ENCODE measurements around the gene ZBTB4.

Gene ZBTB4

GRCh38 chr17:7503521-7503920 lies 24.1 kb upstream of the ZBTB4 start:
- no peak for DNase-seq (ENCODE audit: low spot score)
- no CpG with 5 or more reads among the region's 8 CpGs for WGBS, 2 donors (ENCODE audit: extremely low coverage in 2 of 2, insufficient read length in 2 of 2, insufficient replicate concordance in 1 of 2)
- H4K91ac ChIP-seq (ENCODE audit: low read depth, low read length, poor library complexity), result no peak overlapping the region
- no peak overlapping the region for H2BK15ac ChIP-seq (ENCODE audit: low read length)
- H3K4me2 ChIP-seq (ENCODE audit: insufficient read depth, low read length, poor library complexity, severe bottlenecking), result no peak overlapping the region
- H4K8ac ChIP-seq (ENCODE audit: low read depth, low read length), result no peak overlapping the region
- H2BK120ac ChIP-seq (ENCODE audit: low read depth, low read length), result no peak overlapping the region
- H2BK12ac ChIP-seq (ENCODE audit: low read length), result no peak overlapping the region
- no peak overlapping the region for H3K18ac ChIP-seq (ENCODE audit: low read length)
- H3K4me3 ChIP-seq (ENCODE audit: low read length in 2 of 2), result no peak overlapping the region
- no peak overlapping the region for H2AK5ac ChIP-seq (ENCODE audit: low read depth, low read length)
- no peak overlapping the region for H3K14ac ChIP-seq (ENCODE audit: low read length)
- no peak overlapping the region for H2BK5ac ChIP-seq (ENCODE audit: low read length)
- H3K27me3 ChIP-seq (ENCODE audit: control insufficient read depth in 3 of 3, insufficient read depth in 3 of 3, low read depth in 1 of 3, low read length in 3 of 3), result no peaks in the 10 kb centered on the region
- no peaks in the 10 kb centered on the region for H3K9me3 ChIP-seq (replicated peaks in 1 of 2; ENCODE audit: control insufficient read depth in 2 of 2, insufficient read depth in 1 of 2, low read depth in 1 of 2, low read length in 2 of 2)
- no peaks in the 10 kb centered on the region for H3K4me1 ChIP-seq (ENCODE audit: control insufficient read depth in 2 of 2, insufficient read depth in 1 of 2, low read depth in 1 of 2, low read length in 2 of 2)
- no peak overlapping the region for H2AFZ ChIP-seq (ENCODE audit: low read length)
- H3K9ac ChIP-seq (ENCODE audit: low read depth, low read length, poor library complexity), result no peak overlapping the region
- peaks cover 4% of the 10 kb centered on the region for H3K79me1 ChIP-seq (ENCODE audit: low read depth, low read length)
- H3K27ac ChIP-seq (replicated peaks; ENCODE audit: low read length), result no peak overlapping the region
- no peak overlapping the region for H3K4ac ChIP-seq (ENCODE audit: low read length)
- H3K23ac ChIP-seq (ENCODE audit: low read depth, low read length, poor library complexity), result no peak overlapping the region
- H3K36me3 ChIP-seq (replicated peaks in 1 of 2; ENCODE audit: control insufficient read depth in 2 of 2, insufficient read depth in 2 of 2, low read length in 2 of 2), result peaks cover 62 to 98% of the 10 kb centered on the region in 2 donors

- no peak overlapping the region for H3K23ac ChIP-seq (ENCODE audit: low read depth, low read length, poor library complexity)
- H4K91ac ChIP-seq (ENCODE audit: low read depth, low read length, poor library complexity), result no peak overlapping the region
- no peak overlapping the region for H2AK5ac ChIP-seq (ENCODE audit: low read depth, low read length)
- no peak overlapping the region for H2BK15ac ChIP-seq (ENCODE audit: low read length)
- no peak overlapping the region for H2AFZ ChIP-seq (ENCODE audit: low read length)
- H3K27ac ChIP-seq (replicated peaks; ENCODE audit: low read length), result no peak overlapping the region
- no peak overlapping the region for H3K4me3 ChIP-seq (ENCODE audit: low read length in 2 of 2)
- H3K79me1 ChIP-seq (ENCODE audit: low read depth, low read length), result peaks cover 6% of the 10 kb centered on the region
- no peak overlapping the region for H2BK12ac ChIP-seq (ENCODE audit: low read length)
- WGBS, 2 donors (ENCODE audit: extremely low coverage in 2 of 2, insufficient read length in 2 of 2, insufficient replicate concordance in 1 of 2), result no CpG with 5 or more reads among the region's 14 CpGs
- no peak overlapping the region for H3K4ac ChIP-seq (ENCODE audit: low read length)
- H3K9me3 ChIP-seq (replicated peaks in 1 of 2; ENCODE audit: control insufficient read depth in 2 of 2, insufficient read depth in 1 of 2, low read depth in 1 of 2, low read length in 2 of 2), result no peaks in the 10 kb centered on the region
- H2BK120ac ChIP-seq (ENCODE audit: low read depth, low read length), result no peak overlapping the region
- H3K9ac ChIP-seq (ENCODE audit: low read depth, low read length, poor library complexity), result no peak overlapping the region
- H2BK5ac ChIP-seq (ENCODE audit: low read length), result peak overlapping the region; percentile 35
- H3K18ac ChIP-seq (ENCODE audit: low read length), result no peak overlapping the region
- H3K4me2 ChIP-seq (ENCODE audit: insufficient read depth, low read length, poor library complexity, severe bottlenecking), result no peak overlapping the region
- H3K27me3 ChIP-seq (ENCODE audit: control insufficient read depth in 3 of 3, insufficient read depth in 3 of 3, low read depth in 1 of 3, low read length in 3 of 3), result no peaks in the 10 kb centered on the region
- no peaks in the 10 kb centered on the region for H3K4me1 ChIP-seq (ENCODE audit: control insufficient read depth in 2 of 2, insufficient read depth in 1 of 2, low read depth in 1 of 2, low read length in 2 of 2)
- no peak overlapping the region for H4K8ac ChIP-seq (ENCODE audit: low read depth, low read length)
- DNase-seq (ENCODE audit: low spot score), result no peak
- no peak overlapping the region for H3K14ac ChIP-seq (ENCODE audit: low read length)
- H3K36me3 ChIP-seq (replicated peaks in 1 of 2; ENCODE audit: control insufficient read depth in 2 of 2, insufficient read depth in 2 of 2, low read length in 2 of 2), result peaks cover 63 to 98% of the 10 kb centered on the region in 2 donors
Observed at GRCh38 chr17:7502987-7503386, 23.6 kb upstream of the ZBTB4 start.

- H3K9me3 ChIP-seq (replicated peaks in 1 of 2; ENCODE audit: control insufficient read depth in 2 of 2, insufficient read depth in 1 of 2, low read depth in 1 of 2, low read length in 2 of 2), result no peaks in the 10 kb centered on the region
- no peak overlapping the region for H4K8ac ChIP-seq (ENCODE audit: low read depth, low read length)
- H3K27me3 ChIP-seq (ENCODE audit: control insufficient read depth in 3 of 3, insufficient read depth in 3 of 3, low read depth in 1 of 3, low read length in 3 of 3), result no peaks in the 10 kb centered on the region
- no peak overlapping the region for H3K18ac ChIP-seq (ENCODE audit: low read length)
- no peak overlapping the region for H2AK5ac ChIP-seq (ENCODE audit: low read depth, low read length)
- H2BK120ac ChIP-seq (ENCODE audit: low read depth, low read length), result no peak overlapping the region
- H3K27ac ChIP-seq (replicated peaks; ENCODE audit: low read length), result no peak overlapping the region
- H3K4ac ChIP-seq (ENCODE audit: low read length), result no peak overlapping the region
- peaks cover 68 to 99% of the 10 kb centered on the region in 2 donors for H3K36me3 ChIP-seq (replicated peaks in 1 of 2; ENCODE audit: control insufficient read depth in 2 of 2, insufficient read depth in 2 of 2, low read length in 2 of 2)
- no peak overlapping the region for H2BK12ac ChIP-seq (ENCODE audit: low read length)
- DNase-seq (ENCODE audit: low spot score), result no peak
- WGBS, 2 donors (ENCODE audit: extremely low coverage in 2 of 2, insufficient read length in 2 of 2, insufficient replicate concordance in 1 of 2), result no CpG with 5 or more reads among the region's 20 CpGs
- H3K79me1 ChIP-seq (ENCODE audit: low read depth, low read length), result peaks cover 8% of the 10 kb centered on the region
- no peak overlapping the region for H3K14ac ChIP-seq (ENCODE audit: low read length)
- H2AFZ ChIP-seq (ENCODE audit: low read length), result no peak overlapping the region
- H3K4me2 ChIP-seq (ENCODE audit: insufficient read depth, low read length, poor library complexity, severe bottlenecking), result no peak overlapping the region
- no peak overlapping the region for H3K9ac ChIP-seq (ENCODE audit: low read depth, low read length, poor library complexity)
- H4K91ac ChIP-seq (ENCODE audit: low read depth, low read length, poor library complexity), result no peak overlapping the region
- no peak overlapping the region for H3K4me3 ChIP-seq (ENCODE audit: low read length in 2 of 2)
- no peak overlapping the region for H3K23ac ChIP-seq (ENCODE audit: low read depth, low read length, poor library complexity)
- H2BK15ac ChIP-seq (ENCODE audit: low read length), result no peak overlapping the region
- no peaks in the 10 kb centered on the region for H3K4me1 ChIP-seq (ENCODE audit: control insufficient read depth in 2 of 2, insufficient read depth in 1 of 2, low read depth in 1 of 2, low read length in 2 of 2)
- no peak overlapping the region for H2BK5ac ChIP-seq (ENCODE audit: low read length)
Observed at GRCh38 chr17:7502171-7502847, 22.9 kb upstream of the ZBTB4 start.

DNA sequence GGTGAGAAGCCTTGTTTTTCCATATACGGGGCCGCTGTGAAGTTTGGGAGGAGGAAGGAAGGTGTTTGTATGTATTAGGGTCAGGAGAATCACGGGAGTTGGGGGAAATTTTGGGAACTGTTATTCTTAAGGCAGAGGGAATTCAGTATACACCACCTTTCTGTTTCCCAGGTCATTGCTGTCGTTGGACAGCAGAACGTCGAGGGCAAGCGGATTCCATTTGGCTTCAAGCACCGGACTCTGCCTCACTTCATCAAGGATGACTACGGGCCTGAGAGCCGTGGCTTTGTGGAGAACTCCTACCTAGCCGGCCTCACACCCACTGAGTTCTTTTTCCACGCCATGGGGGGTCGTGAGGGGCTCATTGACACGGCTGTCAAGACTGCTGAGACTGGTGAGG lies 22.3 kb upstream of the ZBTB4 start:
- Histone ChIP-seq H3K27ac (replicated peaks; ENCODE audit: low read length) (no peak overlapping the region), H3K9me3 (replicated peaks in 1 of 2; ENCODE audit: control insufficient read depth in 2 of 2, insufficient read depth in 1 of 2, low read depth in 1 of 2, low read length in 2 of 2) (no peaks in the 10 kb centered on the region), H4K91ac (ENCODE audit: low read depth, low read length, poor library complexity) (no peak overlapping the region), H3K9ac (ENCODE audit: low read depth, low read length, poor library complexity) (no peak overlapping the region), H3K4ac (ENCODE audit: low read length) (no peak overlapping the region), H2AFZ (ENCODE audit: low read length) (no peak overlapping the region), H3K36me3 (replicated peaks in 1 of 2; ENCODE audit: control insufficient read depth in 2 of 2, insufficient read depth in 2 of 2, low read length in 2 of 2) (peaks cover 72 to 99% of the 10 kb centered on the region in 2 donors), H3K14ac (ENCODE audit: low read length) (no peak overlapping the region), H3K4me2 (ENCODE audit: insufficient read depth, low read length, poor library complexity, severe bottlenecking) (no peak overlapping the region), H2BK120ac (ENCODE audit: low read depth, low read length) (no peak overlapping the region), H4K8ac (ENCODE audit: low read depth, low read length) (no peak overlapping the region), H2BK5ac (ENCODE audit: low read length) (no peak overlapping the region), H2BK15ac (ENCODE audit: low read length) (no peak overlapping the region), H2BK12ac (ENCODE audit: low read length) (no peak overlapping the region), H3K79me1 (ENCODE audit: low read depth, low read length) (peaks cover 10% of the 10 kb centered on the region), H3K4me3 (ENCODE audit: low read length in 2 of 2) (no peak overlapping the region), H3K23ac (ENCODE audit: low read depth, low read length, poor library complexity) (no peak overlapping the region), H3K18ac (ENCODE audit: low read length) (no peak overlapping the region), H3K27me3 (ENCODE audit: control insufficient read depth in 3 of 3, insufficient read depth in 3 of 3, low read depth in 1 of 3, low read length in 3 of 3) (no peaks in the 10 kb centered on the region), H2AK5ac (ENCODE audit: low read depth, low read length) (no peak overlapping the region), H3K4me1 (ENCODE audit: control insufficient read depth in 2 of 2, insufficient read depth in 1 of 2, low read depth in 1 of 2, low read length in 2 of 2) (no peaks in the 10 kb centered on the region)
- 100% methylated on average over 1 of the region's 14 CpGs; no CpG with 5 or more reads in 1 of the 2 donors for WGBS, 2 donors (ENCODE audit: extremely low coverage in 2 of 2, insufficient read length in 2 of 2, insufficient replicate concordance in 1 of 2)
- no peak for DNase-seq (ENCODE audit: low spot score)
